NB4 (cell line): ENCODE results near the gene GNPDA2.

Source experiments
- MYC ChIP-seq: IDR thresholded peaks from 2 replicates; pipeline ENCODE4 v1.6.1; 2011; ENCODE audit warnings: low read depth, low read length
- POLR2A ChIP-seq: IDR thresholded peaks from 2 replicates; pipeline ENCODE4 v1.6.1; 2011; ENCODE audit warnings: mild to moderate bottlenecking; ENCODE audit not compliant: insufficient read length; ENCODE audit errors: extremely low read depth
- TF ChIP-seq, protein P1 (sequence below): IDR thresholded peaks from one replicate; pipeline ENCODE4 v1.5.1; 2012; ENCODE audit warnings: low read depth, low read length
- TF ChIP-seq, protein P2 (sequence below): IDR thresholded peaks from 2 replicates; pipeline ENCODE4 v1.6.1; 2011; ENCODE audit warnings: low read depth, low read length

- TF ChIP-seq, protein P1, sequence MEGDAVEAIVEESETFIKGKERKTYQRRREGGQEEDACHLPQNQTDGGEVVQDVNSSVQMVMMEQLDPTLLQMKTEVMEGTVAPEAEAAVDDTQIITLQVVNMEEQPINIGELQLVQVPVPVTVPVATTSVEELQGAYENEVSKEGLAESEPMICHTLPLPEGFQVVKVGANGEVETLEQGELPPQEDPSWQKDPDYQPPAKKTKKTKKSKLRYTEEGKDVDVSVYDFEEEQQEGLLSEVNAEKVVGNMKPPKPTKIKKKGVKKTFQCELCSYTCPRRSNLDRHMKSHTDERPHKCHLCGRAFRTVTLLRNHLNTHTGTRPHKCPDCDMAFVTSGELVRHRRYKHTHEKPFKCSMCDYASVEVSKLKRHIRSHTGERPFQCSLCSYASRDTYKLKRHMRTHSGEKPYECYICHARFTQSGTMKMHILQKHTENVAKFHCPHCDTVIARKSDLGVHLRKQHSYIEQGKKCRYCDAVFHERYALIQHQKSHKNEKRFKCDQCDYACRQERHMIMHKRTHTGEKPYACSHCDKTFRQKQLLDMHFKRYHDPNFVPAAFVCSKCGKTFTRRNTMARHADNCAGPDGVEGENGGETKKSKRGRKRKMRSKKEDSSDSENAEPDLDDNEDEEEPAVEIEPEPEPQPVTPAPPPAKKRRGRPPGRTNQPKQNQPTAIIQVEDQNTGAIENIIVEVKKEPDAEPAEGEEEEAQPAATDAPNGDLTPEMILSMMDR, result no peak
- no peak for TF ChIP-seq POLR2A
- TF ChIP-seq, protein P2, sequence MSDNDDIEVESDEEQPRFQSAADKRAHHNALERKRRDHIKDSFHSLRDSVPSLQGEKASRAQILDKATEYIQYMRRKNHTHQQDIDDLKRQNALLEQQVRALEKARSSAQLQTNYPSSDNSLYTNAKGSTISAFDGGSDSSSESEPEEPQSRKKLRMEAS, result no peak
- no peak for TF ChIP-seq MYC
Measured at GRCh38 chr4:44772340-44772739, 46.0 kb upstream of the GNPDA2 start.
